KOPT-K1 (cell line): ENCODE data around the gene AZU1.
"Not testable (repeated sequence)": the region's sequence is repeated elsewhere in the genome, so short reads cannot be mapped to it uniquely, and the experiment has no call there.

Experiments used
- H3K27ac ChIP-seq: fragments of 200-600 bp; sonication (generic); 2 replicates; pipeline ENCODE4 v1.5.1; 2016; ENCODE audit warnings: antibody characterized with exemption, mild to moderate bottlenecking, low read depth, low read length; ENCODE audit not compliant: poor library complexity, severe bottlenecking
- H3K36me3 ChIP-seq: fragments of 200-600 bp; sonication (generic); 2 replicates; pipeline ENCODE4 v1.5.1; 2017; ENCODE audit warnings: antibody characterized with exemption, mild to moderate bottlenecking, low read length, moderate library complexity; ENCODE audit not compliant: insufficient read depth
- H3K9me3 ChIP-seq: fragments of 200-600 bp; sonication (generic); 2 replicates; pipeline ENCODE4 v1.5.1; 2017; ENCODE audit warnings: antibody characterized with exemption, low read length, mild to moderate bottlenecking; ENCODE audit not compliant: insufficient read depth, poor library complexity, severe bottlenecking

Gene AZU1

DNA sequence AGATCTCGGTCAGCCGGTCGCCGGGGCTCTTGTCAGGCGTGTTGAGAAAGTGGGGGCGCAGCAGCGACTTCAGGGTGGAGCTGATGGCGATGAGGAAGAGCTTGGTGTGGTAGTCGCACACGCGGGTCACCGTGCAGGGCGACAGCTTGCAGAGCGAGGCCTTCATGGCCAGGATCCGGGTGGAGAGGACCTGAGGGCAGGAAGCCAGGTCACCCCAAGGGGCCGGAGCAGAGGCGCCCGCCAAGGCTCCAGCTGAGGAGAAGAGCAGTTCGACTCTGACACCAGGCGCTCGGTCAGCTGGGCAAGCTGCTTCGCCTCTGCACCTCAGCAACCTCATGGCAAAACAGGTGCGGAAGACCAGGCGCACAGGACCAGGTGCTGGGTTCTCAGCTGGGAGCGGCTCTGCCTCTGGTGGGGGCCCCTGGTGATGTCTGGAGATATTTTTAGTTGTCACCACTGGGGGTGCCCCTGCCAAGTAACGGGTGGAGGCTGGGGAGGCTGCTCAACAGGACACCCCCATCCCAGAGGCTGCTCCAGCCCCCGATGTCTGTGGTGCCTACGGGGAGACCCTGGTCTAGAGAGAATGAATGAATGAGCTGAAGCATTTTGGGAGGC, 47.7 kb downstream of the AZU1 start:
- Histone ChIP-seq H3K27ac (no peak overlapping the region), H3K9me3 (no peaks in the 10 kb centered on the region), H3K36me3 (peaks cover 40% of the 10 kb centered on the region; the same call in 1 of the 2 replicates)

DNA sequence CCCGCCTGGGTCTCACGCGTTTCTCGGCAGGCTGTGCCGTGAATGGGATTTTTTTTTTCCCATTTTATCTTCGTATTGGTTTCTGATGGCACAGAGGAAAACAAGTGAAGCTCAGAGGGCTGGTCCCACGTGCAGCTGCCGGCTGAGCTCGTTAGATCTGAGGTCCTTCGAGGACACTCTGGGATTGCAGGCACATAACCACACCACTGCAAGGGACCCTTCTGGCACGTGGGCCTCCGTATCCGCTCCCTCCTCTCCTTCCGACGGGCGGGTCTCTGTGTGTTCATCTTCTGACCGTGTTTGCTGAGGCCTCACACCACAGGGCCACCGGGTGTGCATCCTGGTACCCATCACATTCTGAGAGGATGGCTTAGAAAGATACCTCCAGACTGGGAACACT, 48.5 kb downstream of the AZU1 start:
- Histone ChIP-seq H3K9me3 (no peaks in the 10 kb centered on the region), H3K36me3 (peaks cover 36% of the 10 kb centered on the region; the same call in 1 of the 2 replicates), H3K27ac (no peak overlapping the region)

DNA sequence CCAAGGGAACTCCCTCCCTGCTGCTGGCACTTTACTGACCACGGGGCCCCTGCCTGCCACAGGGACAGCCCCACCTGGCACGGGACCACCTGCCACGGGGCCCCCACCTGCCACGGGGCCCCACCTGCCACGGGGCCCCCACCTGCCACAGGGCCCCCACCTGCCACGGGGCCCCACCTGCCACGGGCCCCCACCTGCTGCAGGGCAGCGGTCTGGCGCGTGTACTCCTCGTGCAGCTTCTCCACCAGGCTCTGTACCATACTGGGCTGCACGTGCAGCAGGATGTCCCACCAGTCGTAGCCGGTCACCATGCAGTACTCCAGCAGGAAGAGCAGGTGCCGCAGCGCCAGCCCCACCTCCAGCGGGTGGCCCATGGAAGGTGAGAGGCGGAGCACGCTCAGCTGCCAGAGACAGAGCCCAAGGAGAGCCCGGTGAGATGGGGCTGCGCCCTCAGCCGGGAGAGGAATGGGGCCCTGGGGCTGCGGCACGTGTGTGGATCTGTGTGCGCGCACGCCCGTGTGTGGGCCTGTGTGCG, 49.2 kb downstream of the AZU1 start:
- no peak overlapping the region for H3K27ac ChIP-seq
- peaks cover 39% of the 10 kb centered on the region; the same call in 1 of the 2 replicates for H3K36me3 ChIP-seq
- no peaks in the 10 kb centered on the region for H3K9me3 ChIP-seq

DNA sequence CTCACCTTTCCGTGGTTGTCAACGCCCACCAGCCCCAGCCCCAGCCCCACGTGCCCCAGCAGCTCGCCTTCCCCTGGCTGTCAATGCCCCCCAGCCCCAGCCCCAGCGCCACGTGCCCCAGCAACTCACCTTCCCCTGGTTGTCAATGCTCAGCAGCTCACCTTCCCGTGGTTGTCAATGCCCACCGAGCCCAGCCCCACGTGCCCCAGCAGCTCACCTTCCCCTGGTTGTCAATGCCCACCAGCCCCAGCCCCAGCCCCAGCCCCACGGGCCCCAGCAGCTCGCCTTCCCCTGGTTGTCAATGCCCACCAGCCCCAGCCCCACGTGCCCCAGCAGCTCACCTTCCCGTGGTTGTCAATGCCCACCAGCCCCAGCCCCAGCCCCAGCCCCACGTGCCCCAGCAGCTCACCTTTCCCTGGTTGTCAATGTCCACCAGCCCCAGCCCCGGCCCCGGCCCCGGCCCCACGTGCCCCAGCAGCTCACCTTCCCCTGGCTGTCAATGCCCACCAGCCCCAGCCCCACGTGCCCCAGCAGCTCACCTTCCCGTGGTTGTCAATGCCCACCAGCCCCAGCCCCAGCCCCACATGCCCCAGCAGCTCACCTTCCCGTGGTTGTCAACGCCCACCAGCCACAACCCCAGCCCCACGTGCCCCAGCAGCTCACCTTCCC, 50.5 kb downstream of the AZU1 start:
- not testable (repeated sequence) for H3K27ac ChIP-seq, H3K9me3 ChIP-seq
- peaks cover 51% of the 10 kb centered on the region; the same call in 1 of the 2 replicates for H3K36me3 ChIP-seq

DNA sequence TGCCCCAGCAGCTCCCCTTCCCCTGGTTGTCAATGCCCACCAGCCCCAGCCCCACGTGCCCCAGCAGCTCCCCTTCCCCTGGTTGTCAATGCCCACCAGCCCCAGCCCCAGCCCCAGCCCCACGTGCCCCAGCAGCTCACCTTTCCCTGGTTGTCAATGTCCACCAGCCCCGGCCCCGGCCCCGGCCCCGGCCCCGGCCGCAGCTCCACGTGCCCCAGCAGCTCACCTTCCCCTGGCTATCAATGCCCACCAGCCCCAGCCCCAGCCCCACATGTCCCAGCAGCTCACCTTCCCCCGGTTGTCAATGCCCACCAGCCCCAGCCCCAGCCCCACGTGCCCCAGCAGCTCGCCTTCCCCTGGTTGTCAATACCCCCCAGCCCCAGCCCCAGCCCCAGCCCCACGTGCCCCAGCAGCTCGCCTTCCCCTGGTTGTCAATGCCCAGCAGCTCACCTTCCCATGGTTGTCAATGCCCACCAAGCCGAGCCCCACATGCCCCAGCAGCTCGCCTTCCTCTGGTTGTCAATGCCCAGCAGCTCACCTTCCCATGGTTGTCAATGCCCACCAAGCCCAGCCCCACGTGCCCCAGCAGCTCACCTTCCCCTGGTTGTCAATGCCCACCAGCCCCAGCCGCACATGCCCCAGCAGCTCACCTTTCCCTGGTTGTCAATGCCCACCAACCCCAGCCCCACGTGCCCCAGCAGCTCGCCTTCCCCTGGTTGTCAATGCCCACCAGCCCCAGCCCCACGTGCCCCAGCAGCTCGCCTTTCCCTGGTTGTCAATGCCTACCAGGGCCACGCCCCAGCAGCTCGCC, 51.3 kb downstream of the AZU1 start:
- not testable (repeated sequence) for H3K9me3 ChIP-seq, H3K27ac ChIP-seq
- peaks cover 53% of the 10 kb centered on the region; the same call in 1 of the 2 replicates for H3K36me3 ChIP-seq

DNA sequence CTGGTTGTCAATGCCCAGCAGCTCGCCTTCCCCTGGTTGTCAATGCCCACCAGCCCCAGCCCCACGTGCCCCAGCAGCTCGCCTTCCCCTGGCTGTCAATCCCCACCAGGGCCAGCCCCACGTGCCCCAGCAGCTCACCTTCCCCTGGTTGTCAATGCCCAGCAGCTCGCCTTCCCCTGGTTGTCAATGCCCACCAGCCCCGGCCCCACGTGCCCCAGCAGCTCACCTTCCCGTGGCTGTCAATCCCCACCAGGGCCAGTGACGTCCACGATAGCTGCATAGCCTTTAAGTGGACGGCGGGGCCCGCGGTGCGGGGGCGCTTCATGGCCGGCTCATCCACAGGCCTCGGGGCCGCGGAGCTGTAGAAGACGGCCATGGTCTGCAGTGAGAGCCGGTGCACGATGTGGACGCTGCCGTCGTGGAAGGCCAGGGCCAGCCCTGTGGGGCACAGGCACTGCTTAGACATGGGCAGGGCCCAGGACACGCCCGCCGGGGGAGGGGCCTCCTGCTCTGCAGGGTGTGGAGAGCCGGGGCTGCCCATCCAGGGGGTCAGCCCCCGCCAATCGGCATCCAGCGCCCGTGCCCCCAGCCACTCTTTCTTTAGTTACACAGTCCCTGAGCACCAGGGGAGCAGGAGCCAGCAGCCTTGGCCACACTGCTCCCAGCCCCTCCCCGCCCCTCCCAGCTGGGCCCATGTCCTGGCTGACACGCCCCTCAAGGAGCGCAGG, 52.2 kb downstream of the AZU1 start:
- Histone ChIP-seq H3K36me3 (peaks cover 49% of the 10 kb centered on the region; the same call in 1 of the 2 replicates), H3K27ac (no peak overlapping the region), H3K9me3 (no peaks in the 10 kb centered on the region)
